ENCODE measurements around the gene IMMP2L.
"Not testable (repeated sequence)": the region's sequence is repeated elsewhere in the genome, so short reads cannot be mapped to it uniquely, and the experiment has no call there.

IMMP2L gene

GRCh38 chr7:111259991-111260390 is 302.3 kb downstream of the IMMP2L start:
- DNase-seq = no peak

GRCh38 chr7:111256391-111256790 is 305.9 kb downstream of the IMMP2L start:
- DNase-seq = no peak

- no peak for DNase-seq
Measured at GRCh38 chr7:111255576-111255975, 306.7 kb downstream of the IMMP2L start.

GRCh38 chr7:111251365-111251764 is 310.9 kb downstream of the IMMP2L start:
- not testable (repeated sequence) for DNase-seq

GRCh38 chr7:111249807-111250206 is 312.5 kb downstream of the IMMP2L start:
- DNase-seq = not testable (repeated sequence)

GRCh38 chr7:111242141-111242755 is 320.0 kb downstream of the IMMP2L start:
- DNase-seq = no peak

- DNase-seq = no peak
Measured at GRCh38 chr7:111240371-111240770, 321.9 kb downstream of the IMMP2L start.

GRCh38 chr7:111239437-111239836 is 322.9 kb downstream of the IMMP2L start:
- no peak for DNase-seq

- DNase-seq = no peak
Measured at GRCh38 chr7:111238886-111239285, 323.4 kb downstream of the IMMP2L start.

GRCh38 chr7:111235709-111236108 is 326.6 kb downstream of the IMMP2L start:
- no peak for DNase-seq

GRCh38 chr7:111232249-111233084 is 329.8 kb downstream of the IMMP2L start:
- DNase-seq = no peak

GRCh38 chr7:111229916-111230315 is 332.4 kb downstream of the IMMP2L start:
- DNase-seq = no peak

- DNase-seq = no peak
Measured at GRCh38 chr7:111229181-111229740, 333.0 kb downstream of the IMMP2L start.

GRCh38 chr7:111228437-111228836 is 333.9 kb downstream of the IMMP2L start:
- no peak for DNase-seq

GRCh38 chr7:111226800-111227199 is 335.5 kb downstream of the IMMP2L start:
- no peak for DNase-seq

- no peak for DNase-seq
Measured at GRCh38 chr7:111224354-111225231, 337.7 kb downstream of the IMMP2L start.

GRCh38 chr7:111223802-111224253 is 338.5 kb downstream of the IMMP2L start:
- DNase-seq = no peak

GRCh38 chr7:111215550-111215949 is 346.7 kb downstream of the IMMP2L start:
- no peak for DNase-seq

GRCh38 chr7:111212857-111213523 is 349.3 kb downstream of the IMMP2L start:
- no peak for DNase-seq

GRCh38 chr7:111210996-111211395 is 351.3 kb downstream of the IMMP2L start:
- DNase-seq = no peak

GRCh38 chr7:111210043-111210442 is 352.2 kb downstream of the IMMP2L start:
- DNase-seq = no peak

GRCh38 chr7:111205251-111205650 is 357.0 kb downstream of the IMMP2L start:
- DNase-seq = no peak

Data from NCI-H1436 treated with DMSO at 0.1 percent for 48 hours (cell line).